Measurements from ENCODE around the gene ADAMTSL2. TPM values are rescaled to one million over a fixed set of nuclear protein-coding genes. Genes with fewer than 3 reads are reported as not detected.

ADAMTSL2 gene
- total RNA-seq, 1 experiment from 2014 or later = 0.87 TPM

- Mint-ChIP-seq H3K4me1 (peaks cover 31% of the 10 kb centered on the region), H3K27me3 (ENCODE audit: low read depth) (peaks cover 25% of the 10 kb centered on the region), H3K9me3 (no peaks in the 10 kb centered on the region), H3K36me3 (no peaks in the 10 kb centered on the region), H3K4me3 (no peak overlapping the region), H3K27ac (no peak overlapping the region)
- DNase-seq (ENCODE audit: low spot score) (no peak), ATAC-seq (no peak)
- TF ChIP-seq ZNF219 (CRISPR knock-in tag; IDR thresholded peaks at IDR 0.05; ENCODE audit: borderline replicate concordance) (no peak), ZNF671 (CRISPR knock-in tag; IDR thresholded peaks at IDR 0.05) (no peak), ZMAT4 (CRISPR knock-in tag; IDR thresholded peaks at IDR 0.05) (no peak), FOXK1 (CRISPR knock-in tag; IDR thresholded peaks at IDR 0.05) (no peak), CTCF (IDR thresholded peaks at IDR 0.05) (no peak), RORB (CRISPR knock-in tag; IDR thresholded peaks at IDR 0.05) (no peak), TEAD1 (CRISPR knock-in tag; IDR thresholded peaks at IDR 0.05) (no peak), ELF4 (CRISPR knock-in tag; IDR thresholded peaks at IDR 0.05; ENCODE audit: low read depth) (no peak), MAX (CRISPR knock-in tag; IDR thresholded peaks at IDR 0.05) (no peak)
- POLR2A ChIA-PET = no interaction called here
- CTCF ChIA-PET = no interaction called here
Measured at GRCh38 chr9:133537257-133537656, 2.8 kb downstream of the ADAMTSL2 start.

- DNase-seq (ENCODE audit: low spot score) (no peak), ATAC-seq (no peak)
- Mint-ChIP-seq H3K27me3 (ENCODE audit: low read depth) (peaks cover 21% of the 10 kb centered on the region), H3K4me3 (no peak overlapping the region), H3K4me1 (peaks cover 27% of the 10 kb centered on the region), H3K27ac (no peak overlapping the region; the same call in 1 of the 2 replicates), H3K9me3 (no peaks in the 10 kb centered on the region), H3K36me3 (no peaks in the 10 kb centered on the region)
- CTCF ChIA-PET = interaction anchor here (1.2 to 1.8 kb wide), 4 partner anchors 11 to 189 kb away, joined by 3 to 8 read pairs (median 6); no protein-coding TSS in a partner anchor
- POLR2A ChIA-PET = no interaction called here
- TF ChIP-seq ZNF532 (CRISPR knock-in tag; IDR thresholded peaks at IDR 0.05; ENCODE audit: borderline replicate concordance) = no peak
- TF ChIP-seq SOX15 (CRISPR knock-in tag; IDR thresholded peaks at IDR 0.05) = no peak
- no peak for TF ChIP-seq ATF3 (CRISPR knock-in tag; conservative IDR thresholded peaks at IDR 0.05)
- TF ChIP-seq ZBTB21 (CRISPR knock-in tag; IDR thresholded peaks at IDR 0.05; ENCODE audit: borderline replicate concordance) = no peak
- no peak for TF ChIP-seq ESRRA (CRISPR knock-in tag; IDR thresholded peaks at IDR 0.05; ENCODE audit: borderline replicate concordance)
- TF ChIP-seq GTF2I (CRISPR knock-in tag; conservative IDR thresholded peaks at IDR 0.05) = no peak
- TF ChIP-seq JUN (CRISPR knock-in tag; IDR thresholded peaks at IDR 0.05) = no peak
- TF ChIP-seq TP53 (CRISPR knock-in tag; IDR thresholded peaks at IDR 0.05) = no peak
- TF ChIP-seq NFE2L1 (CRISPR knock-in tag; IDR thresholded peaks at IDR 0.05) = no peak
- no peak for TF ChIP-seq ATF6 (CRISPR knock-in tag; IDR thresholded peaks at IDR 0.05)
- no peak for TF ChIP-seq PRDM15 (CRISPR knock-in tag; IDR thresholded peaks at IDR 0.05)
- no peak for TF ChIP-seq OVOL2 (CRISPR knock-in tag; IDR thresholded peaks at IDR 0.05; ENCODE audit: borderline replicate concordance)
- TF ChIP-seq NR1H2 (CRISPR knock-in tag; IDR thresholded peaks at IDR 0.05) = no peak
- no peak for TF ChIP-seq CREM (CRISPR knock-in tag; IDR thresholded peaks at IDR 0.05)
- TF ChIP-seq HMGA2 (CRISPR knock-in tag; IDR thresholded peaks at IDR 0.05) = no peak
- TF ChIP-seq ATF1 (CRISPR knock-in tag; IDR thresholded peaks at IDR 0.05) = no peak
- TF ChIP-seq GABPB1 (CRISPR knock-in tag; IDR thresholded peaks at IDR 0.05) = no peak
Measured at GRCh38 chr9:133538176-133538575, 3.7 kb downstream of the ADAMTSL2 start.
